Inflammatory macrophage treated with lipopolysaccharide for 4 hours (primary cell): ENCODE measurements around the gene DCP2.

Experiments
- DNase-seq: peaks from one replicate; pipeline ENCODE4 v3.0.0-alpha.2; 2020

The DCP2 gene

DNA sequence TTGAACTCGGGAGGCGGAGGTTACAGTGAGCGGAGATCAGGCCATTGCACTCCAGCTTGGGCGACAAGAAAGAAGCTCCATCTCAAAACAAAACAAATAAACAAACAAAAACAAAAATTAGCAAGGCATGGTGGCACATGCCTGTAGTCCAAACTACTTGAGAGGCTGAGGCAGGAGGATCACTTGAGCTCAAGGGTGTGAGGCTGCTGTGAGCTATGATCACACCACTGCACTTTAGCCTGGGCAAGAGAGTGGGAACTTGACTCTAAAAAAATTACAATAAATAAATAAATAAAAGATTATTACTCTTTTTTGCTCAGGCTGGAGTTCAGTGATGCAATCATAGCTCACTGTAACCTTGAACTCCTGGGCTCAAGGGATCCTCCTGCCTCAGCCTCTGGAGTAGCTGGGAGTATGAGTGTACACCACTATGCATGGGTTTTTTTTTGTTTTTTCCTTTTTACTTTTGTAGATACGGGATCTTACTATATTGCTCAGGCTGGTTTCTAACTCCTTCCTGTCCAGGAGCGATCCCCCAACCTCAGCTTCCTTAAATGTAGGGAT, 9.0 kb upstream of the DCP2 start:
- DNase-seq, result no peak

DNA sequence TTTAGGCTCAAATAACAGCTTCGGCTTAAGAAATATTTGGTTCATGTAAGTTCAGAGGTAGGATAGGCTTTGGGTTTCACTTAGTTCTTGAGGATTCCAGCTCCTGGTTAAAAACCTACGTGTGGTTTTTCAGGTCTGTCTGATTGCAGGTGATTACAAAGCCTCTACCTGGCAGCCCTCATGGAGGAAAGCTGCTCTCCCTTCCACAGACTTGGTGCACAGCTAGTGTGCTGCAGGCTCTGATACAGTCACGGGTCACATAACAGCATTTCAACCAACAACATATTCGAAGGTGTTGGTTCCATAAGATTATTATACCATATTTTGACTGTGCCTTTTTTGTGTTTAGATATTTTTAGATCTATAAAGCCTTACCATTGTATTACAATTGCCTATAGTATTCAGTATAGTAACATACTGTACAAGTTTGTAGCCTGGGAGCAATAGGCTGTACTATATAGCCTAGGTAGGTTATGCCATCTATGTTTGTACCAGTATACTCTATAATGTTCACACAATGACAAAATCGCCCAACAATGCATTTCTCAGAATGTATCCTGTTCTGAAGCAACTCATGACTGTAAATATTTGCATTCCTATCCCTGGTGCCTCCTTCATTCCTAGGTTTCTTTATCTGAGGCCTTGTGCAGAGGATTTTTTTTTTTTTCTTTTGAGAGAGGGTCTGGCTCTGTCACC, 8.0 kb upstream of the DCP2 start:
- no peak for DNase-seq

DNA sequence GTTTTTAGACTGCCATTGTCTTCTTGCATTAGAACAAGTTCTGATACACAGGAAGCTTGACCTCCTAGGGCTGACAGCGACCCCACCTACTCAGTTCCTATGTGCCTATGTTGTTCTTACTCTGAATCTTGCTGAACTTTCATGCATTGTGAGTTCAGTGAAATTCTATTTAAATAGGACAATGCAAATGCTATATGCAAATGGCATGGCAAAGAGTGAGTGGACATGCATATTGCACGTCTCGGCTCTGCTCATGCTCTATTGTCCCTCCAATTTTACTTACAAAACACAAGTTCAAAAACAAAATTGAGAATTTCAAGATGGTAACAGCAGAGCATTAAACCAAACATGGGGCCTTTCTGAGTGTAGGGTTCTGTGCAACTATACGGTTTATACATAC, 5.3 kb upstream of the DCP2 start:
- DNase-seq, result no peak

DNA sequence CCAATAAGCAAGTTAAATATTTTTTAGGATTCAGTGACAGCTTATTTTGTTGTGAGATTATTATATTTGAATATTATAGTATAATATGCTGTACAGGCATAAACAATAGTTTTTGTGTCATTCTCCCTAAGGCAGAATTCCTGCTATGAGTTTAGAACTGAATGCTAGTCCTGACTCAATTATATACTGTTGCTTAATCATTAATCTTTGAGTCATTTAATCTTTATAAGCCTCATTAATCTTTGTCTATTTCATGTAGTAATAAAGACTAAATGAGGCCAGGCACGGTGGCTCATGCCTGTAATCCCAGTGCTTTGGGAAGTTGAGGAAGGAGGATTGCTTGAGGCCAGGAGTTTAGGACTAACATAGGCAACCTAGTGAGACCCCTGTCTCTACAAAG, 3.6 kb upstream of the DCP2 start:
- no peak for DNase-seq

DNA sequence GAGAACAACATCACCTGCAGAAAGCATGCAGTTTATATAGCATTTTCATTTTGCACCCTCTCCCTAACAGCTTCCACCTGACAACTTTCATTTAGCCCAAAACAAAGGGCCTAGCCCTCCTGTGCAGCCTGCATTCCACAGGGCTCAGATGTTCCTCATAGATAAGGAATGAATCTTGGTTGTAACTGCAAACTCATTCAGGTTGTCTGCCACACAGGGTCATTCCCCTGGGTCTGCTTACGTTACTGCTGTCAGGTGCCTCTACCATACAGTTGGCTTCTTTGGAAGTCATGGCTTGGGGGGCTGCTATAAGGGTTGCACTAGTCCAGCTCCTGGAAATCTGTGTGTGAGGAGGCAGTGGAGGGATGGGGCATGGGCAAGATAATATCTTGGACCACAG, 2.7 kb upstream of the DCP2 start:
- no peak for DNase-seq

DNA sequence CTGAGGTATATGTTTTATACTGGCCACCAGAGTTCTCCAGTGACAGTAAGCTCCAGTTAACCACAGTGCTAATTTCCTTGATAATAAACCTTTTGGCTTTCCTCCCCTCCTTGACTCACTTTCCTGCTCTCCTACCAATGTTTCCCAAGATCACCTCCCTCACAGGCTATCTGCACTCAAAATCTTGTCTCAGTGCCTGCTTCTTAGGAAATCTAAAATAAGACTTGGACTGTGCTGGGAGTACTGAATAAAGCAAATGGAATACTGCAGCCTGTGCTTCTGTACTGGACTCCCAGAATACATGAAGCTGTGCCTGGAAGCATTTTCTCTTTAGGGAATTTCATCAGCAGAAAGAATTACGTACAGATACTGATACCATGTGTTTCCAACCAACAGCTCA, 1.7 kb upstream of the DCP2 start:
- no peak for DNase-seq

DNA sequence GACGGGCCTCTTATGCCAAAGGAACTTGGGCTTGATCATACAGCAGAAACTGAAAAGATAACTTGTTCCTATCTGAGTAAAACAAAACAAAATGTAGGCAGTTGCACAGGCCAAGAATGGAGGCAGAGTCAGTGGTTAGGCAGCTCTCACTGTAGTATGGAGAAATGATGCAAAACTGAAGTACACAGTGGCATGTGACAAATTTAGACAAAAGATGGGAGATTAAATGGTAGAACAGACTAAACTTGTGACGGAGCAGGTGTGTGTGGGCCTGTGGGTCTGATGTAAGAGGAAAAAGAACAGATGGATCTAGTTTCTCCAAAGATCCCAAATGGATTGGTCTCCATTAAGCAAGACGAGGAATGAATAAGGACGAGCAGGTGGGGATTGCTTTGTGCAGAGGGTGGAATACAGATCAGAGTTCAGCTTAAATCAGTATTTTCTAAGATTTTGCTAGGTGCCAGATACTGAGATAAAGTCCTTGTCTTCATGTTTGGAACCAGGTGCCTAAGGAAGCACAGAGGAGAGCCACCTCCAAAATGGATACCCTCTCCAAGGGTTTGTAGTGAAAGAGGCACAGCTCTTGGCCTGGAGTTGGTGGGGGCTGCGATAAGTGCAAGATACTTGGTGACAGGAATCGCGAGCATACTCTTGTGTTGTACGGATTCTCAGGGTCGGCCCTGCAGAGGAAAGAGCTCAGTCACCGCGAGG, 722 bp upstream of the DCP2 start:
- no peak for DNase-seq

DNA sequence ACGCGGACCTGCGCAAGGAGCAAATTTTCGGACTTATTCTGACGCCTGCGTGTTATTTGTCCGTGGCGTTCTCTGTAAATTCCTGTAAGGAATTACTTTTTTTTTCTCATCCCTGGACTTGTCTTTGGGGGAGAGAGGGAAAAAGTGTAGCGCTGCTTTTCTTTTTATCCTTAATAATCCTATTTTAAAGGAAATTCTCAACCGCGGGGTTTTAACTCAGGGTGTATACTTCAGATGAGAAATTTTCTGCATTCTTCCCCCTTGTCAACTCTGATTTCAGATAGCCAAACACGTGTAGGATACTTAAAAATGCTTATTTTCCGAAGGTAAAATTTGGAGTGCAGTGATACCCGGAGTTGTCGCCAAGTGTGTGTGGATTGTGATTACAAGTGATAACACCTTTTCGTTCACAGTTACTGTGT, 853 bp downstream of the DCP2 start:
- no peak for DNase-seq

DNA sequence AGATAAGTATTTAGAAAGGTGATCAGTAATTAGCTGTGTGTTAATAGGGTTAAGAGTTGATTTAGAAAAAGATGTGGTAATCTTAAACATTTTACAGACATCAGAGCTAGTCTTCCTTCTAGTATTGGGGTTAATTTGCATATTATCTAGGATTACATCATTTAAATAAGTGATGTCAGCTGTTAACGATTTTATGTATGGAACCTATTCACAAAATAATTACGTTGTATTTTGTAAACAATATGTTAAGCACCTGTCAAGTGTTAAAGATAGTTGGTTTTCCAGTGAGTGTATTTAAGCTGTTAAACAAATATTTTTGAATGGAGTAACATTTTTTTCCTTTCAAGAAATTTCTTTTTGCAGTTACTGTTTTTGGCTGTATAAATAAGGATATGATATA, 2.2 kb downstream of the DCP2 start:
- DNase-seq, result peak; percentile 54

DNA sequence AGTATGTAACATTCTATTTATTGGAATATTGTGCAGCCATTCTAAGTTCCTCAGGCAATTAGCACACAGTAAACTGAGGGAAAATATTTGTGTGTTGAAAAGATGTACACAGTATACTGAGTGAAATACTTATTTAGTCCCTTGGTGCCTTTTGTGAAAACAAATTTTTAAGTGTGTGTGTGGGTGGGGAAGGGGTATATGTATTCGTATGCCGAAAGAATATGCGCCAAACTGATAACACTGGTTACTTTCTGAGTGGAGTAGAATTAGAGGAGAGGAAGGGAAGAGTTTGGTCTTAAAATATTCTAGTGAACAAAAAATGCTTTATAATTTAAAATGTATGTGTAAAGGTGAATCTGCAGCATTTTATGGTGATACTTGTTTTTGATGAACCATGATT, 3.1 kb downstream of the DCP2 start:
- DNase-seq, result no peak

DNA sequence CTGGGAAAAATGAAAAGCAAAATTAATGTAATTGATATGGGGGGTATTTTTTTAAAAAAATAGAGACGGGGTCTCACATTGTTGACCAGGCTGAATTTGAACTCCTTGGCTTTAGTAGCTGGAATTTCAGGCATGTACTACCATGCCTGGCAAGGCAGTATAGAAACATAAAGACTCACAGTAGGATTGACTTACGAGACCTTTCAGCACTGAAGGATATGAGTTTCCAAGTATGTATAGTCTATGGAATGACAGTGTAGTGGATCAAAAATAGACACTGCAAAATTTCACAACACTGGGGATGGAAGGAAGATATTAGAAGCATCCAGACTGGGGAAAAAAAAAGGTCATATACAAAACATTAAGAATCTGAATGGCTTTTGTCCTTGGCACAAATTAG, 6.8 kb downstream of the DCP2 start:
- no peak for DNase-seq

DNA sequence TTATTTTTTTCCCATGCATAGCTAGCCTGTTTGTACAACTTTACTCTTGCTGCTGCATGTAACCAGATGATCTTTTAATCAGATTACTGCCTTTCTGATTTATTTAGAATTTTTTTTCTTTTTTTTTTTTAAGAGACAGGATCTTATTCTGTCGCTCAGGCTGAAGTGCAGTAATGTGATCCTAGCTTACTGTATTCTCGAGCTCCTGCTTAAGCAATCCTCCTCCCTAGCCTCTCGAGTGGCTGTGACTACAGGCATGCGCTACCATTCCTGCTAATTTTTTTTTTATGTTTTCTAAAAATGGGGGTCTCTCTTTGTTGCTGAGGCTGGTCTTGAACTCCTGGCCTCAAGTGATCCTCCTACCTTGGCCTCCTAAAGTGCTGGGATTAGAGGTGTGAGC, 9.6 kb downstream of the DCP2 start:
- DNase-seq, result no peak

DNA sequence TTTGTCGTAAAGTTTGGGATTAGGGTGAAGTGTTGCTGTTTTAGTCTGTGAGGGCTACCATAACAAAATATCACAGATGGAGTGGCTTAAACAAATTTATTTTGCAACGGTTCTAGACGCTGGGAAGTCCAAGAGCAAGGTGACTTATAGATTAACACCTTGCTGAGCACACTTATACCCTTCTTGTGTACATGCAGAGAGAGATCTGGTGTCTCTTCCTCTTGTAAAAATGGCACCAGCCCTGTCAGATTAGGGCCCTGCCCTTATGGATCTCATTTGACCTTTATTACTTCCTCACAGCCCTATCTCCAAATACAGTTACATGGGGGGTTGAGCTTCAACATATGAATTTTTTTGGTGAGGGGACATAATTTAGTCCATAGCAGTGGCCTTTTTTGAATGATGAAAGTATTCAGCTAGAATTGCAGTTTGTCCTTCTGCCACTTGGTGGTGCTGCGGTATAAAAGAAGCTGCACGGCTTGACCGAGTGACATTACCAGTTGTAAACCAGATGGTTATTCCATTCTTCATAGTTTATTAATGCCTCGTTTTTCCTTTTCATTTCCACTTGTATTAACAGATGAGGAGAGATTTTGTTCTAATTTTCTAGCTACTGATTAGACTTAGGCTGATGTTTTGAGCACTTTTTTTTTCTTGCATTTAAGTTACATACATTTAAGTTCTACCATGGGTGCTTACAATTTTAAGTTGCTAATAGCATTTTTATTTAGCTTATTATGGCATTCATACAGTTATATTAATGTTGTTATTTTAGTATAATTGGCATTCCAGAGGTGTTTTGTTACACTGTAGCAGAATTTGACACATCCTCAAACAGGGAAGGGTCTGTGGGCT, 19.4 kb downstream of the DCP2 start:
- peak; percentile 51 for DNase-seq

DNA sequence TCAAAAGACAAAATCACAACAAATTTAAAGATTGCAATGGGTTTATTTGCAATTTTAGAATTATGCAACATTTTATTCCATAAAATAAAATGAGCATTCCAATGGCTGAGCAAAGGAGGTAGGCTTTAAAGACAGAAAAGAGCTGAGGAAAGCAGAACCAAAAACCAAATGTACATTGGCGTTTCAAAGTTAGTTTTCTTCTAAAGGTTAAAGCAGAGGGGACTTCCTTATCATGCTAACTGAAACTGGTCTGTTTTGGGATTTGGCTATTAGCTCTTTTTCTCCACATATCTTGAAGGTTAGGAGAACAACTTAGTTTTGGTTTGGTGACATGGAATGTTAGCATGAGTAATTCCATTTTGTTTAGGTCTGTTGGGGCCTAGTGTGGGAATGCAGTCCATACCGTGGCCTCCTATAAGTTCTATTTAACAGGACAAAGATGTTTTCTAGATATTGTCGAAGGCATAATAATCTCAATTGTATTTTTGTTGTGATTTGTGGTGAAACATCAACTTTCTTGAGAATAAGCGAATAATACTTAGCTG, 20.3 kb downstream of the DCP2 start:
- no peak for DNase-seq

DNA sequence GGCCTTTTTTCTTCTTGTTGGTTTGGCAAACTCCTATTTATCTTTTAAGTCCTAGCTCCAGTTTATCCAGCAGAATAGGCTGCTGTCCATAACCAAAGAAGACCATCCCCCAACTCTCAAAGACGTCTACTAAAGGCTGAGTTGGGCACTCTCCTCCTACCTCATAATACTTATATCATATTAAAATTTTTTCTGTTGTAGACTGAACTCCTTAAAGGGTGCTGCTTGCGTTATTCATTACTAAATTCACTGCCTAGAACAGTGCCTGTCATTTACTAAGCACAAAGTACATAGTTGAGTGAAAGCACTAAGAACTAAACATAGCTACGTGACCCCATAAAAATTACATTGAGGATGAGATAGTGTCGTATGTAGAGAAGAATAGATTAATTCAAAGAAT, 21.7 kb downstream of the DCP2 start:
- no peak for DNase-seq

DNA sequence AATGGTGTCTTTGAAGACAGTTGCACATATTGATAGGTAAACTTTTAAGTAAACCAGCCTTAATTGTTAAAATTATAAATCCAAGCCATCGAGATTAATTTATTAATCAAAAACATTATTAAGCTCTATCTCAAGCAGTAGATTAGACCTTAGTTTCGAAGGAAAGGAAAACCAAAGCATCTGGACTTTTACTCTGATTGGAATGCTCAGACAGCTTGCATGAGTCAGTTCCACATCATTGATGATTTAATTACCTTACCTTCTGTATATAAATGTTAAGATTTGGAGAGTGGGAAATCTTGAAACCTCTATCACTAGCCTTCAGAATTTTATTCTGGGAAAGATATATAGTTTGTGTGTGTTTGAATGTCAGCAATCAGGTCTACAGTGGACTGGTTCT, 23.9 kb downstream of the DCP2 start:
- DNase-seq, result no peak

DNA sequence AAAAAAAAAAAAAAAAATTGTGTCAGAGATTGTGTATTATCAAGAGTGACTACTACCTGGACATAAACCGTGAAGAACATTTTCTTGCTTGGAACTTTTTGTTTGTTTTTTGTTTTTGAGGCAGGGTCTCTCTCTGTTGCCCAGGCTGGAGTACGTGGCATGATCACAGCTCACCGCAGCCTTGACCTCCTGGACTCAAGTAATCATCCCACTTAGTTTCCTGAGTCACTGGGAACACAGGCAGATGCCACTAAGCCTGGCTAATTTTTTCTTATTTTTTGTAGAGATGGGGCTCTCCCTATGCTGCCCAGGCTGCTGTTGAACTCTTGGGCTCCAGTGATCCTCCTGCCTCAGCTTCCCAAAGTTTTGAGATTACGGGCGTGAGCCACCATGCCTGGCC, 25.8 kb downstream of the DCP2 start:
- no peak for DNase-seq

DNA sequence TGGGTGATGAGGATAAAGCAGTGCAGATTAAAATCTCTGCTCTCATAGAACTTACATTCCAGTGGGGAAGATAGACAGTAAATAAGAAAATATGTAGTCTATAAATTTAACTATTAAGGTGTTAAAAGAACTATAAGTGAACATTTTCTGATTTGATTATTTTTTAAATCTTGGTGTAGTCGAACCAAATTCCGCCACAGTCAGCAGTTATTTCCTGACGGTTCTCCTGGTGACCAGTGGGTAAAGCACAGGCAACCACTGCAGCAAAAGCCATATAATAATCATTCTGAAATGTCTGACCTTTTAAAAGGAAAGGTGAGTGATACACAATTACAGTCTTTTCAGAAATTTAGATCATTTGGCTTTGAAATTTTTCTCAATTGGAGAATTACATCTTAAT, 27.2 kb downstream of the DCP2 start:
- DNase-seq, result no peak

DNA sequence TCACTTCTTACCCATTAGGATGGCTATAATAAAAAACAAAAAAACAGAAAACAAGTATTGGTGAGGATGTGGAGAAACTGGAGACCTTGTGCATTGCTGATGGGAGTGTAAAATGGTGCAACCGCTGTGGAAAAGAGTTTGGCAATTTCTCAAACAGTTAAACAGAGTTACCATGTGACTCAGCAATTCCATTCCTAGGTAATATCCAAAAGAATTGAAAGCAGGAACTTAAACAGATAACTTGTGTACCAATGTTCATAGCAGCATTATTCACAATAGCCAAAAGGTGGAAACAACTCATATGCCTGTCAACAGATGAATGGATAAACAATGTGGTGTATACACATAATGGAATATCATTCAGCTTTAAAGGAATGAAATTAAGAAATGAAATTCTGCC, 28.9 kb downstream of the DCP2 start:
- DNase-seq, result peak; percentile 6

DNA sequence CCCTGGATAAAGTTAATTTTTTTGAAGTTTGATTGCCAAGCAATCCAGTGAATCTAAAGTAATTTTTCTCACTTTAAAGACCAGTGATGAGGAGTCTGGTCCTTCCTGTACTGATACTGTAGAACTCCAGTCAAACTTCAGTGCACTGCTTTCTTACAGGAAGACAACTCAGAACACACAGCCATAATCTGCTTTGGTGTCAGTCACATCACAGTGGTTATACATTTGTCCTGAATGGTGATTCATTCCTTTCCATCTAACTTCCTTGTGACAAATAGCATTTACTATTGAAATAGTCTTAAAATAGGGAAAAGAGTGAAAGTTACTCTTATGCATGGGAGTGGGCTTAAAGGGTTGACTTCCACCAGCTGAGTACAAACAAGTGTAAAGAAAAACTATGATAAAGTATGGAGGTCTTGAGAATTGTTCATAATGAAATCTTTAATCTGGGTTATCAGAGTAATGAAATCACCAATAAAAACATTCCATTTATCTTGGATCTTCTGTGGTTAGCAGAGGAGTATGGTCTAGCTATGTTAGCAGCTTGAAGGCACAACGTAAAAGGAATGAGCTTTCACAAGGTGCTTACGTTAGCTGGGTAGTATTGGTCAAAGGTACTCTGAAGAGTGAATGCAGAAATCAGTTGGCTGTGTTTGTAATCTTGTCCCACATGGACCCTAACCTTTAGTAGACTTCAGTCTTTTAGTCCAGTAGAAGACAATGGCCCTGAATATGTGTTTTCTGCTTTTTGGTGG, 41.5 kb downstream of the DCP2 start:
- DNase-seq, result no peak

DNA sequence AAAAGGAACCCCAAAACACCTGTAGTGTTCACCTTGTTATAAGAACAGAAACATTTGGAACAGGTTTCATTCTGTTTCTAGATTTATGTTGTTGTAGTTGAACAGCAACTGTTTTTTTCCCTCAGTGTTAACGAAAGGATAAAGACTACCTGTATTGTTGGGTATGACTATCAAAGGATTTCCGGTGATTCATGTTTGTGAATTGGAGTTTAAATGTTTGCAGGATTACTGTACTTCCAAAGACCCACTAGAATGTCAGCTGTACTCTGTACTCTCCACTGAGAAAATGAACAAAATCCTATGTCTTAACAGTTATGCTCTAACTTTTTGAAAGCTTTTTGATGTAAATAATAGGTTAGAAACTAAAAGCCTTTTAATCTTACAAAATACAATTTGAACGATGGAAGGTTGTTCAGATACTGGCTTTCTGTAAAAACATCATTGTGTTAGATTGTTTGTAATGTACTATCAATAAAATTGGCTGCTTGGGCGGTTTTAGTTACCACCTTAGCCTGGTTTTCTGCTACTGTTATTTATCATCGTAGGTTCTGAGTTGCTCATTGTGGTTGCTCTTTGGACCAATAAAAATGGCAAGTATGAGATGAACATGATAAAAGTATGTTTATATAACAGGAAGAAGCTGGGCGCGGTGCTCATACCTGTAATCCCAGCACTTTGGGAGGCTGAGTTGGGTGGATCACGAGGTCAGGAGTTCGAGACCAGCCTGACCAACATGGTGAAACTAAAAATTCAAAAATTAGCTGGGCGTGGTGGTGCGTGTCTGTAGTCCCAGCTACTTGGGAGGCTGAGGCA, 44.1 kb downstream of the DCP2 start:
- DNase-seq, result no peak

DNA sequence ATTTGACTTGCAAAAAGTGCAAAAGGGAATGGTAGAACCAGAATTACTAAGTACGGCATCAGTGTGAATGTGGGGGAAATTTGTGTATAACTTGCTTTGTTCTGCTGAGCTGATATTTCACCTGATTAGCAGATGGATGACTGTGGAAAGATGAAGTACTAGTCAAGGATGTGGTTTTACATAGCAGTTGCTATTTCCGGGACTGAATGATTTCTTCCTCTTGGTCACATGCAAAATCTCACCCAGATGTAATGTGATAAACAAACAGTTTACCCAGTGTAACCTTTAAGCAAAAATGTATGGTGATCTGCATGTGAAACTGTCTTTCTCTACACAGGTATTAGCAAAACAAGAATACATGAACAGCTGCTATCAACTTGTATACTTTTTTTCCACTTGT, 46.1 kb downstream of the DCP2 start:
- DNase-seq, result no peak
